HFF-Myc (cell line): Measurements from ENCODE around the gene RABL6.

Experiments used
- DNase-seq: peaks from one replicate; pipeline ENCODE4 v3.0.0-alpha.2; 2011; ENCODE audit warnings: low read depth; ENCODE audit errors: extremely low read depth
- H3K4me3 ChIP-seq: replicated peaks from 2 replicates; pipeline ENCODE4 v1.5.1; 2011; ENCODE audit warnings: low read depth, mild to moderate bottlenecking, control low read depth, low read length
- TF ChIP-seq, protein P1 (sequence below): IDR thresholded peaks from 2 replicates; pipeline ENCODE4 v1.5.1; 2012; ENCODE audit warnings: mild to moderate bottlenecking, low read depth, low read length, control low read depth; ENCODE audit errors: missing control alignments

The RABL6 gene

GRCh38 chr9:136845465-136846260, 37.9 kb downstream of the RABL6 start:
- TF ChIP-seq, protein P1, sequence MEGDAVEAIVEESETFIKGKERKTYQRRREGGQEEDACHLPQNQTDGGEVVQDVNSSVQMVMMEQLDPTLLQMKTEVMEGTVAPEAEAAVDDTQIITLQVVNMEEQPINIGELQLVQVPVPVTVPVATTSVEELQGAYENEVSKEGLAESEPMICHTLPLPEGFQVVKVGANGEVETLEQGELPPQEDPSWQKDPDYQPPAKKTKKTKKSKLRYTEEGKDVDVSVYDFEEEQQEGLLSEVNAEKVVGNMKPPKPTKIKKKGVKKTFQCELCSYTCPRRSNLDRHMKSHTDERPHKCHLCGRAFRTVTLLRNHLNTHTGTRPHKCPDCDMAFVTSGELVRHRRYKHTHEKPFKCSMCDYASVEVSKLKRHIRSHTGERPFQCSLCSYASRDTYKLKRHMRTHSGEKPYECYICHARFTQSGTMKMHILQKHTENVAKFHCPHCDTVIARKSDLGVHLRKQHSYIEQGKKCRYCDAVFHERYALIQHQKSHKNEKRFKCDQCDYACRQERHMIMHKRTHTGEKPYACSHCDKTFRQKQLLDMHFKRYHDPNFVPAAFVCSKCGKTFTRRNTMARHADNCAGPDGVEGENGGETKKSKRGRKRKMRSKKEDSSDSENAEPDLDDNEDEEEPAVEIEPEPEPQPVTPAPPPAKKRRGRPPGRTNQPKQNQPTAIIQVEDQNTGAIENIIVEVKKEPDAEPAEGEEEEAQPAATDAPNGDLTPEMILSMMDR: no peak
- H3K4me3 ChIP-seq: no peak overlapping the region
- no peak for DNase-seq

DNA sequence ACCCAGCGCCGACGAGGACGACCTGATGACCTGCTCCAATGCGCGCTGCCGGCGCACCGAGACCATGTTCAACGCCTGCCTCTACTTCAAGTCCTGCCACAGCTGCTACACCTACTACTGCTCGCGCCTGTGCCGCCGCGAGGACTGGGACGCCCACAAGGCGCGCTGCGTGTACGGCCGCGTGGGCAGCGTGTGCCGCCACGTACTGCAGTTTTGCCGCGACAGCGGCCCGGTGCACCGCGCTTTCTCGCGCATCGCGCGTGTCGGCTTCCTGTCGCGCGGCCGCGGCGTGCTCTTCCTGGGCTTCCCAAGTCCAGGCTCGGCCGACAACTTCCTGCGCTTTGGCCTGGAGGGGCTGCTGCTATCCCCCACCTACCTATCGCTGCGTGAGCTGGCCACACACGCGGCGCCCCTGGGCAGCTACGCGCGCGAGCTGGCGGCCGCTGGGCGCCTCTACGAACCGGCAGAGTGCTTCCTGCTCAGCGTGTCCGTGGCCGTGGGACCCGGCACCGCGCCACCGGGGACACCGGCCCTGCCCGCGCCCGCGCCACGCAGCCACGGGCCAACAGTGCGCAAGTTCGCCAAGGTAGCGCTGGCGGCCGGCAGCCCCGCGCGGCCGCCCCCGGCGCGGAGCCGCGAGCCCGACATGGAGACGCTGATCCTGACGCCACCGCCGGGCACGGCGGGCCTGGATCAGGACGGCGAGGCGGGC, 38.8 kb downstream of the RABL6 start:
- TF ChIP-seq, protein P1: no peak
- DNase-seq: no peak
- H3K4me3 ChIP-seq: no peak overlapping the region

- TF ChIP-seq, protein P1: no peak
- DNase-seq: no peak
- H3K4me3 ChIP-seq: peak overlapping the region; percentile 75
Observed at GRCh38 chr9:136847088-136847825, 39.5 kb downstream of the RABL6 start.

- peak overlapping the region; percentile 75 for H3K4me3 ChIP-seq
- DNase-seq: no peak
- TF ChIP-seq, protein P1: no peak
Observed at GRCh38 chr9:136847826-136848392, 40.2 kb downstream of the RABL6 start.

DNA sequence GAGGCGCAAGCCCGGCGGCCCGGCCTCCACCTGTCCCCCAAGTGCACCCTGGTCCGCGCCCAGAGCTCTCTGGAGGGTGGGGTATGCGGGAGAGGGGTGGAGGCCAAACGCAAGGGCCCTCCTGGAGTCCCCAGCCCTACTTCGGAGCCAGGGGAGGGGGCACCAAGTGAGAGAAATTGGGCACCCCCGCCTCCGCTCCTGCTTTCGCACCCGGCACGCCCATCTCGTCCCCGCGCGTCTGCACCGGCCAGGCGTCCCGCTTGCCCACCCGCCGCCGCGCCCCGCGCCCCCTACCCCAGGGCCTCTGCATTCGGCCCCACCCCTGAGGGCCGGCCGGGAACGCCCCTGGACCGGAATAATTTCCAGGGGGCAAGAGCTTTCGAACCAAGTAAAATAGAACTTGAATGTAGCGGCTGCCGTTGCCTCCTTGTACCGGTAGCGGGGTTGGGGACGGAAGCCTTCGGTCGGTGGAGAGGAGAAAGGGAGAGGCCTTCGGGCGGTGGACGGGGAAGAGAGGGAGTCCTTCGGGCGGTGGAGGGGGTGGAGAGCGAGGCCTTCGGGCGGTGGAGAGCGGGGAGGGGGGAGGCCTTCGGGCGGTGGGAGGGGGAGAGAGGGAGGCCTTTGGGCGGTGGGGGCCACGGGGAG, 40.8 kb downstream of the RABL6 start:
- TF ChIP-seq, protein P1: no peak
- peak overlapping the region; percentile 75 for H3K4me3 ChIP-seq
- no peak for DNase-seq
